Measurements from ENCODE around the gene SBF1.
A peak's percentile ranks its signal among the peaks of the same experiment; 100 is the strongest.

The SBF1 gene

DNA sequence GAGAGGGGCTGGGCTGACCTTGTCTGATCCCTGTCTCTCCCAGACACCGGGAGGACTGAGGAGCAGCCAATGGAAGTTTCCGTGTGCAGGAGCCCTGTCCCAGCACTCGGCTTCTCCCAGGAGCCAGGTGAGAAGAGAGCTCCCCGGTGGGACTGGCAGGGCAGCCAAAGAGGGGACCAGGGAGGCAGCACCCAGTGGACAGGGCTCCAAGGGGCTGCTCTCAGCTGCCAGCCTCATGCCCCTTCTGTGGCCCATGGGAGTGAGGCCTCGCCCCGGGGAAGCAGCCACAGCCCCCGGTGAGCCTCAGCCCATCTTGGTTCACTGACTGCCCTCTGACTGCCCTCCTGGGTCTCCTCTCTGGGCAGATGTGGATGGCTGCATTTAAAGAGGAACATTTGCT is 43.8 kb upstream of the SBF1 start:
- Histone ChIP-seq H3K4me3 (ENCODE audit: low read depth in 1 of 5, low read length in 5 of 5) (no peak overlapping the region), H3K36me3 (ENCODE audit: control insufficient read depth in 5 of 5, insufficient read depth in 5 of 5, low read length in 5 of 5) (peaks cover 0 to 75% (median 66%) of the 10 kb centered on the region in 5 donors), H3K4me1 (ENCODE audit: control insufficient read depth in 5 of 5, insufficient read depth in 5 of 5, low read length in 5 of 5) (no peaks in the 10 kb centered on the region), H3K9ac (ENCODE audit: low read length in 5 of 5) (no peak overlapping the region), H3K27ac (ENCODE audit: low read depth, low read length) (no peak overlapping the region), H3K9me3 (ENCODE audit: control insufficient read depth in 5 of 5, low read length in 5 of 5) (no peaks in the 10 kb centered on the region), H3K27me3 (ENCODE audit: control insufficient read depth in 5 of 5, insufficient read depth in 4 of 5, low read length in 5 of 5) (no peaks in the 10 kb centered on the region)

GRCh38 chr22:50517495-50518260 is 42.8 kb upstream of the SBF1 start:
- Histone ChIP-seq H3K27me3 (ENCODE audit: control insufficient read depth in 5 of 5, insufficient read depth in 4 of 5, low read length in 5 of 5) (no peaks in the 10 kb centered on the region), H3K9ac (ENCODE audit: low read length in 5 of 5) (no peak overlapping the region), H3K36me3 (ENCODE audit: control insufficient read depth in 5 of 5, insufficient read depth in 5 of 5, low read length in 5 of 5) (peaks cover 0 to 66% (median 57%) of the 10 kb centered on the region in 5 donors), H3K4me3 (ENCODE audit: low read depth in 1 of 5, low read length in 5 of 5) (no peak overlapping the region), H3K4me1 (ENCODE audit: control insufficient read depth in 5 of 5, insufficient read depth in 5 of 5, low read length in 5 of 5) (no peaks in the 10 kb centered on the region), H3K9me3 (ENCODE audit: control insufficient read depth in 5 of 5, low read length in 5 of 5) (no peaks in the 10 kb centered on the region), H3K27ac (ENCODE audit: low read depth, low read length) (no peak overlapping the region)

DNA sequence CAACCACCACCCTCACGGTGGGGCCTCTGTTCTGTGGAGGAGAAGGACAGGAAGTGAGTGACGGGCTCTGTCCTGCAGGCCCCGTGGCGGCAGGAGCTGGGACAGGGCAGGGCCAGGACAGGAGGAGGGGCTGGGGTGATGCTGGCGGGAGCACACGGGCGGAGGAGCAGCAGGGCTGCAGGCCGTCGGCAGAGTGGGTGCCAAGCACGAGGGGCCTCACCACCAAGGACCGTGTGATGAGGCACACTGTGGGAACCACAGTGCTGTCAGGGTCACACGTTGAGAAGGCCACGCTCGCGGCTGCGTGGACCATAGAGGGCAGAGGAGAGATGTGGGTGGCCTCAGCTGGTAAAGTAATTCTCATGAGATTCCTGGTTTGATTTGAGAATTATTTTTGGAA is 42.1 kb upstream of the SBF1 start:
- H3K9ac ChIP-seq (ENCODE audit: low read length in 5 of 5), result no peak overlapping the region
- peaks cover 0 to 58% (median 50%) of the 10 kb centered on the region in 5 donors for H3K36me3 ChIP-seq (ENCODE audit: control insufficient read depth in 5 of 5, insufficient read depth in 5 of 5, low read length in 5 of 5)
- no peak overlapping the region for H3K27ac ChIP-seq (ENCODE audit: low read depth, low read length)
- H3K4me1 ChIP-seq (ENCODE audit: control insufficient read depth in 5 of 5, insufficient read depth in 5 of 5, low read length in 5 of 5), result no peaks in the 10 kb centered on the region
- no peaks in the 10 kb centered on the region for H3K9me3 ChIP-seq (ENCODE audit: control insufficient read depth in 5 of 5, low read length in 5 of 5)
- H3K4me3 ChIP-seq (ENCODE audit: low read depth in 1 of 5, low read length in 5 of 5), result no peak overlapping the region
- no peaks in the 10 kb centered on the region for H3K27me3 ChIP-seq (ENCODE audit: control insufficient read depth in 5 of 5, insufficient read depth in 4 of 5, low read length in 5 of 5)

- Histone ChIP-seq H3K27me3 (ENCODE audit: control insufficient read depth in 5 of 5, insufficient read depth in 4 of 5, low read length in 5 of 5) (no peaks in the 10 kb centered on the region), H3K9ac (ENCODE audit: low read length in 5 of 5) (no peak overlapping the region), H3K4me1 (ENCODE audit: control insufficient read depth in 5 of 5, insufficient read depth in 5 of 5, low read length in 5 of 5) (no peaks in the 10 kb centered on the region), H3K9me3 (ENCODE audit: control insufficient read depth in 5 of 5, low read length in 5 of 5) (no peaks in the 10 kb centered on the region), H3K4me3 (ENCODE audit: low read depth in 1 of 5, low read length in 5 of 5) (no peak overlapping the region), H3K27ac (ENCODE audit: low read depth, low read length) (no peak overlapping the region), H3K36me3 (ENCODE audit: control insufficient read depth in 5 of 5, insufficient read depth in 5 of 5, low read length in 5 of 5) (peaks cover 0 to 50% (median 42%) of the 10 kb centered on the region in 5 donors)
These were observed 41.2 kb upstream of the SBF1 start for GRCh38 chr22:50516068-50516467.

DNA sequence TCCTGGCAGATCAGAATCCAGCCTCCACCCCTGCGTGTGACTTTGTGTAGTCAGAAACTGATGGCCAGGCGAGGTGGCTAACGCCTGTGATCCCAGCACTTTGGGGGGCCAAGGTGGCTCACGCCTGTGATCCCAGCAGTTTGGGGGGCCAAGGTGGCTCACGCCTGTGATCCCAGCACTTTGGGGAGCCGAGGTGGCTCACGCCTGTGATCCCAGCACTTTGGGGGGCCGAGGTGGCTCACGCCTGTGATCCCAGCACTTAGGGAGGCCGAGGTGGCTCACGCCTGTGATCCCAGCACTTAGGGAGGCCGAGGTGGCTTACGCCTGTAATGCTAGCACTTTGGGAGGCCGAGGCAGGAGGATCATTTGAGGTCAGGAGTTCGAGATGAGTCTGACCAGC is 38.3 kb upstream of the SBF1 start:
- Histone ChIP-seq H3K36me3 (ENCODE audit: control insufficient read depth in 5 of 5, insufficient read depth in 5 of 5, low read length in 5 of 5) (peaks cover 0 to 30% (median 25%) of the 10 kb centered on the region in 5 donors), H3K4me1 (ENCODE audit: control insufficient read depth in 5 of 5, insufficient read depth in 5 of 5, low read length in 5 of 5) (peaks cover 0 to 14% (median 12%) of the 10 kb centered on the region in 5 donors), H3K27me3 (ENCODE audit: control insufficient read depth in 5 of 5, insufficient read depth in 4 of 5, low read length in 5 of 5) (no peaks in the 10 kb centered on the region), H3K27ac (ENCODE audit: low read depth, low read length) (no peak overlapping the region), H3K4me3 (ENCODE audit: low read depth in 1 of 5, low read length in 5 of 5) (no peak overlapping the region), H3K9ac (ENCODE audit: low read length in 5 of 5) (no peak overlapping the region), H3K9me3 (ENCODE audit: control insufficient read depth in 5 of 5, low read length in 5 of 5) (no peaks in the 10 kb centered on the region)

DNA sequence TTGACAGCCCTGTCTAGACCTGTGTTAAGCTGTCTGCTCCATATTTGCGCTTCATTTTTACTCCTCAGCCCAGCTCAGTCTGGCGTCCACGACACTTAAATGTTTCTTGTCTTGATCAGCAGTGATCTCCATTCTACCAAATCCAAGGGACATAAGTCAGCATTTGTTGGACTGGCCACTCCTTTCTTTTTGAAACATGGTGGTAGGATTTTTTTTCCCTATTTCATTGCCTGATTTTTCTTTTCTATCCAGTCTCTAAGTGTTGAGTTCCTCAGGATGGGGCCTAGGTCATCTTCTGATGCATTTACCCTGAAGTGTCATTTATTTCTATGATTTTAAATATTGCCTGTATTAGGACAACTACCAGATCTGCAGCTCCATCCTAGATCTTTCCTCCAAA is 34.1 kb upstream of the SBF1 start:
- H3K9me3 ChIP-seq (ENCODE audit: control insufficient read depth in 5 of 5, low read length in 5 of 5), result no peaks in the 10 kb centered on the region
- H3K36me3 ChIP-seq (ENCODE audit: control insufficient read depth in 5 of 5, insufficient read depth in 5 of 5, low read length in 5 of 5), result peaks cover 0 to 25% (median 18%) of the 10 kb centered on the region in 5 donors
- H3K9ac ChIP-seq (ENCODE audit: low read length in 5 of 5), result peak overlapping the region; percentile 59 to 75 (median 65)
- H3K27ac ChIP-seq (ENCODE audit: low read depth, low read length), result peak overlapping the region; percentile 88
- H3K4me1 ChIP-seq (ENCODE audit: control insufficient read depth in 5 of 5, insufficient read depth in 5 of 5, low read length in 5 of 5), result peaks cover 0 to 29% (median 28%) of the 10 kb centered on the region in 5 donors
- peak overlapping the region; percentile 68 to 91 (median 83) for H3K4me3 ChIP-seq (ENCODE audit: low read depth in 1 of 5, low read length in 5 of 5)
- H3K27me3 ChIP-seq (ENCODE audit: control insufficient read depth in 5 of 5, insufficient read depth in 4 of 5, low read length in 5 of 5), result no peaks in the 10 kb centered on the region

- H3K9me3 ChIP-seq (ENCODE audit: control insufficient read depth in 5 of 5, low read length in 5 of 5), result no peaks in the 10 kb centered on the region
- no peaks in the 10 kb centered on the region for H3K27me3 ChIP-seq (ENCODE audit: control insufficient read depth in 5 of 5, insufficient read depth in 4 of 5, low read length in 5 of 5)
- H3K4me1 ChIP-seq (ENCODE audit: control insufficient read depth in 5 of 5, insufficient read depth in 5 of 5, low read length in 5 of 5), result peaks cover 0 to 29% (median 28%) of the 10 kb centered on the region in 5 donors
These were observed 33.4 kb upstream of the SBF1 start, which contains the start of gene NCAPH2 for GRCh38 chr22:50507991-50508884. Gene NCAPH2 (plus strand): TSS chr22:50508224. CDS start chr22:50508338, 114 bp downstream.

GRCh38 chr22:50507421-50507990 is 32.7 kb upstream of the SBF1 start, which contains the start of gene LMF2:
Gene LMF2 (minus strand): TSS chr22:50507702. CDS start chr22:50507675, 27 bp downstream.
- Histone ChIP-seq H3K27ac (ENCODE audit: low read depth, low read length) (peak within 1 kb of the TSS; percentile 88), H3K4me3 (ENCODE audit: low read depth in 1 of 5, low read length in 5 of 5) (peak within 1 kb of the TSS; percentile 87 to 98 (median 94)), H3K27me3 (ENCODE audit: control insufficient read depth in 5 of 5, insufficient read depth in 4 of 5, low read length in 5 of 5) (no peaks in the 10 kb centered on the region), H3K9ac (ENCODE audit: low read length in 5 of 5) (peak within 1 kb of the TSS; percentile 77 to 99 (median 89)), H3K4me1 (ENCODE audit: control insufficient read depth in 5 of 5, insufficient read depth in 5 of 5, low read length in 5 of 5) (peaks cover 0 to 29% (median 28%) of the 10 kb centered on the region in 5 donors), H3K36me3 (ENCODE audit: control insufficient read depth in 5 of 5, insufficient read depth in 5 of 5, low read length in 5 of 5) (peaks cover 0 to 37% (median 30%) of the 10 kb centered on the region in 5 donors), H3K9me3 (ENCODE audit: control insufficient read depth in 5 of 5, low read length in 5 of 5) (no peaks in the 10 kb centered on the region)

More at GRCh38 chr22:50507991-50508884, 33.4 kb upstream of the SBF1 start, which contains the start of gene NCAPH2:
- H3K9ac ChIP-seq (ENCODE audit: low read length in 5 of 5), result peak within 1 kb of the TSS; percentile 77 to 99 (median 89)
- H3K36me3 ChIP-seq (ENCODE audit: control insufficient read depth in 5 of 5, insufficient read depth in 5 of 5, low read length in 5 of 5), result peaks cover 0 to 30% (median 23%) of the 10 kb centered on the region in 5 donors
- H3K4me3 ChIP-seq (ENCODE audit: low read depth in 1 of 5, low read length in 5 of 5), result peak within 1 kb of the TSS; percentile 87 to 98 (median 94)
- H3K27ac ChIP-seq (ENCODE audit: low read depth, low read length), result peak within 1 kb of the TSS; percentile 88

- Histone ChIP-seq H3K27ac (ENCODE audit: low read depth, low read length) (peak overlapping the region; percentile 76), H3K9ac (ENCODE audit: low read length in 5 of 5) (peak overlapping the region; percentile 77 to 99 (median 89)), H3K4me1 (ENCODE audit: control insufficient read depth in 5 of 5, insufficient read depth in 5 of 5, low read length in 5 of 5) (peaks cover 0 to 29% (median 28%) of the 10 kb centered on the region in 5 donors), H3K4me3 (ENCODE audit: low read depth in 1 of 5, low read length in 5 of 5) (peak overlapping the region; percentile 87 to 98 (median 94)), H3K9me3 (ENCODE audit: control insufficient read depth in 5 of 5, low read length in 5 of 5) (no peaks in the 10 kb centered on the region), H3K27me3 (ENCODE audit: control insufficient read depth in 5 of 5, insufficient read depth in 4 of 5, low read length in 5 of 5) (no peaks in the 10 kb centered on the region), H3K36me3 (ENCODE audit: control insufficient read depth in 5 of 5, insufficient read depth in 5 of 5, low read length in 5 of 5) (peaks cover 0 to 36% (median 35%) of the 10 kb centered on the region in 5 donors)
These were observed 32.0 kb upstream of the SBF1 start for GRCh38 chr22:50506611-50507420.

All from subcutaneous abdominal adipose tissue (tissue), 5 donors.